Keratinocyte (primary cell): ENCODE measurements around the gene TRIM26. TPM values are rescaled to one million over a fixed set of nuclear protein-coding genes. Genes with fewer than 3 reads are reported as not detected.

Source experiments
- DNase-seq: peaks from one replicate; pipeline ENCODE4 v3.0.0-alpha.2; 2011; ENCODE audit warnings: low read depth, missing footprints, low spot score
- FAIRE-seq: peaks from 2 replicates; lab custom pipeline; 2011; peaks lifted over from hg19 to GRCh38; lab: Jason Lieb, UNC
- H2AFZ ChIP-seq: 2 replicates; pipeline ENCODE4 v1.6.0; 2012; ENCODE audit warnings: low read length, control low read depth, inconsistent platforms; ENCODE audit not compliant: control insufficient read depth
- H3K27ac ChIP-seq: 2 replicates; pipeline ENCODE4 v1.5.1; 2011; ENCODE audit warnings: low read length; ENCODE audit not compliant: control insufficient read depth, insufficient read depth
- H3K27me3 ChIP-seq: 3 replicates; pipeline ENCODE4 v1.6.0; 2011; ENCODE audit warnings: low read length; ENCODE audit not compliant: control insufficient read depth, insufficient read depth; ENCODE audit errors: extremely low read depth
- H3K36me3 ChIP-seq, 2 experiments: 2 replicates in 1 of 2; 3 replicates in 1 of 2; pipeline ENCODE4 v1.5.1; 2011; ENCODE audit warnings: low read length in 2 of 2, mild to moderate bottlenecking in 1 of 2; ENCODE audit not compliant: control insufficient read depth in 2 of 2, insufficient read depth in 2 of 2; ENCODE audit errors: extremely low read depth in 1 of 2
- H3K4me1 ChIP-seq: 3 replicates; pipeline ENCODE4 v1.5.1; 2011; ENCODE audit warnings: low read length; ENCODE audit not compliant: control insufficient read depth, insufficient read depth; ENCODE audit errors: extremely low read depth
- H3K4me2 ChIP-seq: 3 replicates; pipeline ENCODE4 v1.6.0; 2011; ENCODE audit warnings: low read depth, low read length; ENCODE audit not compliant: control insufficient read depth, insufficient read depth; ENCODE audit errors: extremely low read depth
- H3K4me3 ChIP-seq, 3 experiments: fragments of 200-600 bp in 1 of 3; sonication (generic) in 1 of 3; 2 replicates in 2 of 3; 3 replicates in 1 of 3; pipeline ENCODE4 v1.5.1; 2011 to 2016; ENCODE audit warnings: low read length in 3 of 3, mild to moderate bottlenecking in 3 of 3, control low read depth in 2 of 3, inconsistent platforms in 1 of 3, low read depth in 1 of 3, mixed read lengths in 1 of 3, mixed run types in 1 of 3, moderate library complexity in 1 of 3; ENCODE audit not compliant: control insufficient read depth in 2 of 3, insufficient read depth in 2 of 3; ENCODE audit errors: extremely low read depth in 1 of 3
- H3K79me2 ChIP-seq: 2 replicates; pipeline ENCODE4 v1.6.0; 2012; ENCODE audit warnings: low read length; ENCODE audit not compliant: control insufficient read depth, insufficient read depth
- H3K9ac ChIP-seq: 3 replicates; pipeline ENCODE4 v1.6.0; 2011; ENCODE audit warnings: low read length; ENCODE audit not compliant: control insufficient read depth, insufficient read depth; ENCODE audit errors: extremely low read depth
- H3K9me1 ChIP-seq: 3 replicates; pipeline ENCODE4 v1.6.0; 2011; ENCODE audit warnings: low read length; ENCODE audit not compliant: control insufficient read depth, insufficient read depth; ENCODE audit errors: extremely low read depth
- H3K9me3 ChIP-seq: 2 replicates; pipeline ENCODE4 v1.5.1; 2012; ENCODE audit warnings: low read depth, low read length; ENCODE audit not compliant: control insufficient read depth
- H4K20me1 ChIP-seq: 3 replicates; pipeline ENCODE4 v1.6.0; 2011; ENCODE audit warnings: low read length; ENCODE audit not compliant: control insufficient read depth, insufficient read depth; ENCODE audit errors: extremely low read depth
- EZH2 ChIP-seq: IDR thresholded peaks from one replicate; pipeline ENCODE4 v1.6.1; 2012; ENCODE audit warnings: inconsistent platforms, mild to moderate bottlenecking, low read length, moderate library complexity
- dilution Hi-C: fragments of 300-500 bp; cut with MboI; formaldehyde crosslinking; loops from one replicate; pipeline ENCODE4 v1.7.0; 2020; ENCODE audit warnings: low sequenced_read_pairs; ENCODE audit not compliant: extremely low pct_ligation_motif_present
- polyA plus RNA-seq, 5 experiments: library from polyadenylated mRNA; depleted of rRNA in 3 of 5; stranded (reverse) in 3 of 5; stranded (forward) in 1 of 5; unstranded in 1 of 5; fragments of >200 nt; gene quantifications; 1 replicate in 1 of 5; 2 replicates in 3 of 5; 3 replicates in 1 of 5; pipeline versions ENCODE4 v1.2.1 to v1.2.3, GENCODE V29; 2011 to 2012; ENCODE audit warnings: missing spikeins in 2 of 5, low read depth in 1 of 5, low replicate concordance in 1 of 5
- TF ChIP-seq, protein P1 (sequence below), 3 experiments: IDR thresholded peaks in 1 of 3; conservative IDR thresholded peaks in 1 of 3; optimal IDR thresholded peaks in 1 of 3; 2 replicates in 2 of 3; 3 replicates in 1 of 3; pipeline versions ENCODE3 to v1.5.1; 2011; ENCODE audit warnings: low read length in 3 of 3, mild to moderate bottlenecking in 3 of 3, moderate library complexity in 2 of 3, control low read depth in 1 of 3, inconsistent platforms in 1 of 3; ENCODE audit not compliant: insufficient read depth in 2 of 3; ENCODE audit errors: extremely low read depth in 1 of 3

The TRIM26 gene
- polyA plus RNA-seq, 1 donor (not counting 4 experiments of a cell fraction or from before 2014, with no cell fraction given), result 34.7 TPM

DNA sequence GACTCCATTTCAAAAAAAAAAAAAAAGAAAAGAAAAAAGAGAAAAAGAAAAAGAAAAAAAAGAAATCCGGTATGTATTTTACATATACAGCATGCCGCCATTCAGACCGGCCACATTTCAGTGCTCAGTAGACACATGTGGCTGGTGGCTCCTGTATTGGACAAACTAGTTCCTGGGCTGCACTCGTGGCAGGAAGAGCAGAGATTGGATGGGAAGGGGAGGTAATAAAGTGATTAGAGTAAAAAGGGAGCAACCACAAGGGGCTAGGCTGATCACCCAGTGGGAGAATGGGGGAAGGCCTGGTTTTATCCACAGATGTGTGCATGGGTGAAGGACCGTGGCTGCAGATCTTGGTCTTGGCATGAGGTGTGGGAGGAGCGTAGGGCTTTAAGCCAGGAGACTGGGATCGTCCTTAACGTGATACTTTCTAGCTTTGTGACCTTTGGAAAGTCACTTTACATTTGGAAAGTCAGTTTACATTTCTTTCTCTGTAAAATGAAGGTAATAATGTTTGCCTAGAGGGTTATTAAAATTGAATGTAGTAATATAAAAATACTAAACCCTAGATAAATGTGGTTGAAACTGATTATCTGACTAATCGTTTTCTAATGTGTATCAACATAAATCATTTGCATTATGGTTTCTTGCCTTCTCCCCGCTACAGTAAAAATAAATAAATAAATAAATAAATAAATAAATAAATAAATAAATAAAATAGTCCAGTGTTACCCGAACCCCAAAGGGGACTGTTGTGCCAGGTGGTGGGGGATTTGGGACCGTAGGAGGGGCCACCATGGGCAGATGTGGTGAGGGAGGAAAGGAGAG lies 50.7 kb downstream of the TRIM26 start:
- Histone ChIP-seq H3K4me2 (no peak overlapping the region), H3K79me2 (no peaks in the 10 kb centered on the region), H3K27me3 (peaks cover 15% of the 10 kb centered on the region), H3K36me3 (no peaks in the 10 kb centered on the region), H3K9me3 (no peaks in the 10 kb centered on the region), H3K4me3 (no peak overlapping the region), H4K20me1 (no peaks in the 10 kb centered on the region), H3K4me1 (no peaks in the 10 kb centered on the region), H3K9me1 (no peaks in the 10 kb centered on the region), H3K27ac (no peak overlapping the region), H2AFZ (no peak overlapping the region), H3K9ac (no peak overlapping the region)
- TF ChIP-seq EZH2, result no peak
- TF ChIP-seq, protein P1, sequence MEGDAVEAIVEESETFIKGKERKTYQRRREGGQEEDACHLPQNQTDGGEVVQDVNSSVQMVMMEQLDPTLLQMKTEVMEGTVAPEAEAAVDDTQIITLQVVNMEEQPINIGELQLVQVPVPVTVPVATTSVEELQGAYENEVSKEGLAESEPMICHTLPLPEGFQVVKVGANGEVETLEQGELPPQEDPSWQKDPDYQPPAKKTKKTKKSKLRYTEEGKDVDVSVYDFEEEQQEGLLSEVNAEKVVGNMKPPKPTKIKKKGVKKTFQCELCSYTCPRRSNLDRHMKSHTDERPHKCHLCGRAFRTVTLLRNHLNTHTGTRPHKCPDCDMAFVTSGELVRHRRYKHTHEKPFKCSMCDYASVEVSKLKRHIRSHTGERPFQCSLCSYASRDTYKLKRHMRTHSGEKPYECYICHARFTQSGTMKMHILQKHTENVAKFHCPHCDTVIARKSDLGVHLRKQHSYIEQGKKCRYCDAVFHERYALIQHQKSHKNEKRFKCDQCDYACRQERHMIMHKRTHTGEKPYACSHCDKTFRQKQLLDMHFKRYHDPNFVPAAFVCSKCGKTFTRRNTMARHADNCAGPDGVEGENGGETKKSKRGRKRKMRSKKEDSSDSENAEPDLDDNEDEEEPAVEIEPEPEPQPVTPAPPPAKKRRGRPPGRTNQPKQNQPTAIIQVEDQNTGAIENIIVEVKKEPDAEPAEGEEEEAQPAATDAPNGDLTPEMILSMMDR (optimal IDR thresholded peaks at IDR 0.05 in 1 of 3, IDR thresholded peaks at IDR 0.05 in 1 of 3, conservative IDR thresholded peaks at IDR 0.05 in 1 of 3; ENCODE audit: extremely low read depth in 1 of 3, insufficient read depth in 2 of 3, low read length in 3 of 3), result no peak
- dilution Hi-C loops, result no loop called here
- no peak for FAIRE-seq
- no peak for DNase-seq

- H3K36me3 ChIP-seq, result no peaks in the 10 kb centered on the region
- H4K20me1 ChIP-seq, result no peaks in the 10 kb centered on the region
- no peaks in the 10 kb centered on the region for H3K9me1 ChIP-seq
- H3K9me3 ChIP-seq, result no peaks in the 10 kb centered on the region
- H3K27ac ChIP-seq, result no peak within 1 kb of the TSS
- H3K79me2 ChIP-seq, result no peaks in the 10 kb centered on the region
- dilution Hi-C loops, result no loop called here
- H2AFZ ChIP-seq, result no peak within 1 kb of the TSS
- DNase-seq (no peak), FAIRE-seq (no peak)
- H3K9ac ChIP-seq, result no peak within 1 kb of the TSS
- peaks cover 8% of the 10 kb centered on the region for H3K27me3 ChIP-seq
- H3K4me2 ChIP-seq, result no peak within 1 kb of the TSS
- peaks cover 11% of the 10 kb centered on the region for H3K4me1 ChIP-seq
- H3K4me3 ChIP-seq, result no peak within 1 kb of the TSS
- TF ChIP-seq, protein P1 (optimal IDR thresholded peaks at IDR 0.05 in 1 of 3, IDR thresholded peaks at IDR 0.05 in 1 of 3, conservative IDR thresholded peaks at IDR 0.05 in 1 of 3; ENCODE audit: extremely low read depth in 1 of 3, insufficient read depth in 2 of 3, low read length in 3 of 3), result no peak
- no peak for TF ChIP-seq EZH2
Observed at GRCh38 chr6:30160785-30161531, 52.2 kb downstream of the TRIM26 start, which contains the start of gene TRIM10. Gene TRIM10, minus strand, starts transcription at chr6:30161211. Its CDS starts 353 bp downstream, at chr6:30160858.
